Lower leg skin (tissue), 3 donors: Measurements from ENCODE around the gene SNRPA.

Experiments used
- CTCF ChIP-seq, 3 donors: fragments of 450-650 bp; IDR thresholded peaks; one replicate each; pipeline ENCODE4 v1.5.1; 2016; ENCODE audit warnings: antibody characterized with exemption in 3 of 3, mild to moderate bottlenecking in 3 of 3, moderate library complexity in 2 of 3
- POLR2A ChIP-seq, 2 donors: fragments of 450-650 bp; IDR thresholded peaks; one replicate each; pipeline ENCODE4 v1.6.1; 2016 to 2017; ENCODE audit warnings: antibody characterized with exemption in 2 of 2, mild to moderate bottlenecking in 1 of 2, moderate library complexity in 1 of 2

GRCh38 chr19:40739871-40740703, 10.9 kb upstream of the SNRPA start:
- TF ChIP-seq CTCF (IDR thresholded peaks at IDR 0.05), result no peak
- no peak for TF ChIP-seq POLR2A (IDR thresholded peaks at IDR 0.05)
